ENCODE data around the gene TDRD10. TPM values are rescaled to one million over a fixed set of nuclear protein-coding genes. Genes with fewer than 3 reads are reported as not detected.

Gene TDRD10
- total RNA-seq, 3 donors from 2014 or later (not counting 1 experiment from before 2014, with no cell fraction given) = 0.38 TPM; not detected in 2

GRCh38 chr1:154572468-154573167 is 70.6 kb downstream of the TDRD10 start:
- Histone ChIP-seq H3K36me3 (ENCODE audit: control insufficient read depth, insufficient read depth, low read length) (no peaks in the 10 kb centered on the region), H3K27ac (ENCODE audit: low read length) (no peak overlapping the region), H3K4me3 (ENCODE audit: low read length) (no peak overlapping the region), H3K9me3 (ENCODE audit: control insufficient read depth, insufficient read depth, low read length) (no peaks in the 10 kb centered on the region), H3K4me1 (ENCODE audit: control insufficient read depth, insufficient read depth, low read length) (peaks cover 5% of the 10 kb centered on the region), H3K27me3 (ENCODE audit: control insufficient read depth, insufficient read depth, low read length) (peaks cover 10% of the 10 kb centered on the region)
- no peak for TF ChIP-seq CTCF (IDR thresholded peaks at IDR 0.05)
- Mint-ChIP-seq H3K36me3 (no peaks in the 10 kb centered on the region), H3K4me1 (peaks cover 5 to 8% of the 10 kb centered on the region in 2 donors), H3K27ac (no peak overlapping the region), H3K9me3 (no peaks in the 10 kb centered on the region), H3K27me3 (ENCODE audit: low read depth in 2 of 2) (peaks cover 6 to 17% of the 10 kb centered on the region in 2 donors), H3K4me3 (no peak overlapping the region)
- ATAC-seq = no peak
- intact Hi-C loops (cut with micrococcal nuclease) = no loop called here
- WGBS (ENCODE audit: insufficient coverage) = 82% methylated on average over 10 of the region's 10 CpGs
- no peak for DNase-seq

DNA sequence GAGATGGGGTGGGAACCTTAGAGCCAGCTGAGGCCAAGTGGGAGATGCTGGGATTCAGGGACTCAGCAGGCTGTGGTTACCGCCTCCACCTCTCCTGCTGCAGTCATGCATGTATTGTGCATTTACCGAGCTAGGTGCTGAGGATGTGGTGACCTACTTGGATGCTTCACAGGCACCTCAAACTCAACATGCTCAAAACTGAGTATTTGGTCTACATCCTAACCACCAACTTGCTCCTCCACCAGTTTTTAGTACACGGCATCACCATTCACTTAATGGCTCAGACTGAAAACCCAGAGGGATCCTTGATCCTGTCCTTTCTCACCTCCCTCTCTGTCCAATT is 71.1 kb downstream of the TDRD10 start:
- 80% methylated on average over 3 of the region's 3 CpGs for WGBS (ENCODE audit: insufficient coverage)
- Histone ChIP-seq H3K36me3 (ENCODE audit: control insufficient read depth, insufficient read depth, low read length) (no peaks in the 10 kb centered on the region), H3K27me3 (ENCODE audit: control insufficient read depth, insufficient read depth, low read length) (peaks cover 6% of the 10 kb centered on the region), H3K4me3 (ENCODE audit: low read length) (no peak overlapping the region), H3K9me3 (ENCODE audit: control insufficient read depth, insufficient read depth, low read length) (no peaks in the 10 kb centered on the region), H3K27ac (ENCODE audit: low read length) (no peak overlapping the region), H3K4me1 (ENCODE audit: control insufficient read depth, insufficient read depth, low read length) (peaks cover under 1% of the 10 kb centered on the region)
- no peak for DNase-seq
- Mint-ChIP-seq H3K36me3 (no peaks in the 10 kb centered on the region), H3K9me3 (no peaks in the 10 kb centered on the region), H3K27ac (no peak overlapping the region), H3K4me3 (no peak overlapping the region), H3K4me1 (peaks cover under 1 to 8% of the 10 kb centered on the region in 2 donors), H3K27me3 (ENCODE audit: low read depth in 2 of 2) (peaks cover under 1 to 12% of the 10 kb centered on the region in 2 donors)
- intact Hi-C loops (cut with micrococcal nuclease) = no loop called here
- ATAC-seq = no peak
- no peak for TF ChIP-seq CTCF (IDR thresholded peaks at IDR 0.05)

DNA sequence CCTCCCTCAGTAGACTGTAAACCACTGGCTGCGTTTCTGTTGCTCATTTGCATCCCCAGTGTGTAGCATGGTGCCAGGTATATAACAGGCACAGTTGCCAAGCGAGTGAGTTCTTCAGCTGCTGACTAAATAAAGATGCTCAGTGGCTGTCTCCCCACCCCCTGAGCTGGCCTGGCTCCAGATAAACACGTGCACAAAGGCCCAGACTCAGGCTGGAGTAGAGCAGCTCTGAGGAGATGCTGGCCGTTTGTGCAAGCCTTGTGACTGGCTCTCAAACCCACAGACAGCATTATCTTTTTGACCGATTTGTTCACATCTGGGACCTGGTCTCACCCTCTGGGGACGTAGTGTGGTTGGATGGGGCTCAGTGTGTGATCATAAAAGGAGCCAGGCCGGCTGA is 72.7 kb downstream of the TDRD10 start:
- no peak for TF ChIP-seq CTCF (IDR thresholded peaks at IDR 0.05)
- peaks cover 0 to 8% of the 10 kb centered on the region in 2 donors for H3K27me3 Mint-ChIP-seq (ENCODE audit: low read depth in 2 of 2)
- DNase-seq (no peak), ATAC-seq (no peak)
- H3K27me3 ChIP-seq (ENCODE audit: control insufficient read depth, insufficient read depth, low read length) = no peaks in the 10 kb centered on the region
- no peak overlapping the region for H3K27ac ChIP-seq (ENCODE audit: low read length)
- peaks cover 9% of the 10 kb centered on the region for H3K36me3 ChIP-seq (ENCODE audit: control insufficient read depth, insufficient read depth, low read length)
- peaks cover 7 to 14% of the 10 kb centered on the region in 2 donors for H3K4me1 Mint-ChIP-seq
- no peaks in the 10 kb centered on the region for H3K4me1 ChIP-seq (ENCODE audit: control insufficient read depth, insufficient read depth, low read length)
- no peak overlapping the region for H3K4me3 ChIP-seq (ENCODE audit: low read length)
- WGBS (ENCODE audit: insufficient coverage) = 35% methylated on average over 6 of the region's 7 CpGs
- H3K27ac Mint-ChIP-seq = no peak overlapping the region
- H3K4me3 Mint-ChIP-seq = no peak overlapping the region
- no peaks in the 10 kb centered on the region for H3K9me3 ChIP-seq (ENCODE audit: control insufficient read depth, insufficient read depth, low read length)
- no peaks in the 10 kb centered on the region for H3K36me3 Mint-ChIP-seq
- no peaks in the 10 kb centered on the region for H3K9me3 Mint-ChIP-seq
- intact Hi-C loops (cut with micrococcal nuclease) = no loop called here
